ENCODE data around the gene TNFSF13.

Gene TNFSF13

GRCh38 chr17:7573324-7574080 lies 15.0 kb downstream of the TNFSF13 start:
- H3K4me3 ChIP-seq (ENCODE audit: low read depth, low read length), result peak overlapping the region; percentile 97

- H3K4me3 ChIP-seq (ENCODE audit: low read depth, low read length), result peak overlapping the region; percentile 97
These were observed 15.8 kb downstream of the TNFSF13 start for GRCh38 chr17:7574176-7574953.

DNA sequence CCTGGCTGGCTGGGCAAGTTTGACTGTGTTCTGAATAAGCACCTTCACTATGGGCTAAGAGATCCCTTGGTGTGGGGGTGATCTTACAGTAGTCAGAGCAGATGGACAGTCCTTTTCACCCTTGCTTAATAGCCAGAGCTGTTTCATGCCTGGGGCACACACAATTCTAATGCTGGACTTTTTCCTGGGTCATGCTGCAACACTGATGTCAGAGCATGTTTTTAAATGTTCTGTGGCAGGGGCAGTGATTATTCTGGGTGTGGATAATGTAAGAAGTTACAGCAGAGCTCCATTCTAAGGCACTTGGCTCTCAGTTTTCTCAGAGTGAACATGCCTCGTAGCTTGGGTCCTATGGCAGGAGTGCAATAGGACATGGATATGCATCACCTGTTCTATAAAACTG lies 16.9 kb downstream of the TNFSF13 start:
- peak overlapping the region; percentile 4 for H3K4me3 ChIP-seq (ENCODE audit: low read depth, low read length)

DNA sequence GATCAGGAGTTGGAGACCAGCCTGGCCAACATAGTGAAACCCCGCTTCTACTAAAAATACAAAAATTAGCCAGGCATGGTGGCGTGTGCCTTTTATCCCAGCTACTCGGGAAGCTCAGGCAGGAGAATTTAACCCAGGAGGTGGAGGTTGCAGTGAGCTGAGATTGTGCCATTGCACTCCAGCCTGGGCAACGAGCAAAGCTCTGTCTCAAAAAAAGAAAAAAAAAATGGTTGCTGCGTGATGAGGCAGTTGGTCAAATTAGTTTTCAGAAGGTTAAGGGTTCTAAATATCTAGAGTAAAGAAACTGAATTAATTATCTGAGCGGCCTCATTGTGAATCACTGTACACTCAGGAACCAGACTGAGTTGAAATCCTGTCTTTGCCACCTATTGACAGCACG lies 17.4 kb downstream of the TNFSF13 start:
- no peak overlapping the region for H3K4me3 ChIP-seq (ENCODE audit: low read depth, low read length)

DNA sequence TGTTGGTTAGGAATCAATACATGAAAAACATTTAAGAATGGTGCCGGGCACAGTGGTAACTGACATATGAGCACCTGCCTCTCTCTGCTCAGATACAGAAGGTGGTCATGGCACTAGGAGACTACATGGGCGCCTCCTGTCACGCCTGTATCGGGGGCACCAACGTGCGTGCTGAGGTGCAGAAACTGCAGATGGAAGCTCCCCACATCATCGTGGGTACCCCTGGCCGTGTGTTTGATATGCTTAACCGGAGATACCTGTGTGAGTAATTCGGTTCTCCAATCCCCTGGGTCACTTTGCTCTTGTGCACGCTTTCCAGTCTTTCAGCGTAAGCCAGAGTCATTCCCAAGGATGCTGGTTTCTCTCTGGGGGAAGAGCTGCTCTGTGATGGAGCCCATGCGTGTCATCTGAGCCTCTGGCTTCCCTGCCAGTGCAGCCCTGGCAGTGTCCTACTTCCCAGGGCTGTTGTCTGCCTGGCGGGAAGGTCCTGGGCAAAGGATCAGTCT lies 17.9 kb downstream of the TNFSF13 start:
- H3K4me3 ChIP-seq (ENCODE audit: low read depth, low read length), result no peak overlapping the region

DNA sequence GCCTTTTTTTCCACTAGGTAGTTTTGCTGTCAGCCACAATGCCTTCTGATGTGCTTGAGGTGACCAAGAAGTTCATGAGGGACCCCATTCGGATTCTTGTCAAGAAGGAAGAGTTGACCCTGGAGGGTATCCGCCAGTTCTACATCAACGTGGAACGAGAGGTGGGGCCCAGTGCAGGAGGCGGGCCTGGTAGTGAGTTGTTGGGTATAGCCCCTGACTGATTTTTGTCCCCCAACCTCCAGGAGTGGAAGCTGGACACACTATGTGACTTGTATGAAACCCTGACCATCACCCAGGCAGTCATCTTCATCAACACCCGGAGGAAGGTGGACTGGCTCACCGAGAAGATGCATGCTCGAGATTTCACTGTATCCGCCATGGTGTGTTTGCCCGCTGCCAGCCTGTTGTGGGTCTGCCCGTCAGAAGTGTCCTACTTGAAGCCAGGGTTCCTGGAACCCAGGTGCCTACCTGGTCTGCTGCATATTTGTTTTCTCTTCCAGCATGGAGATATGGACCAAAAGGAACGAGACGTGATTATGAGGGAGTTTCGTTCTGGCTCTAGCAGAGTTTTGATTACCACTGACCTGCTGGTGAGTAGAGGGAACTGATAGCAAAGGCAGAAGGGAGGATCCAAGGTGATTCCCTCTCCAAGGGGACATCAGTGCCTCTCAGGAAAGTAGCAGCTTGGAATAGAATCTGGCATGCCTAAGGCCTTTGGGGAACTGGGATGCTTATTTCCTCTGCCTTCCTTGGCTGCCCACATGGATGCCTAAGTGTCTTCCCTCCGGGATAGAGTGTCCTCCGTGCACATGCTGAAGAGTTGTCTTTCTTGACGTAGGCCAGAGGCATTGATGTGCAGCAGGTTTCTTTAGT lies 19.0 kb downstream of the TNFSF13 start:
- H3K4me3 ChIP-seq (ENCODE audit: low read depth, low read length), result no peak overlapping the region

DNA sequence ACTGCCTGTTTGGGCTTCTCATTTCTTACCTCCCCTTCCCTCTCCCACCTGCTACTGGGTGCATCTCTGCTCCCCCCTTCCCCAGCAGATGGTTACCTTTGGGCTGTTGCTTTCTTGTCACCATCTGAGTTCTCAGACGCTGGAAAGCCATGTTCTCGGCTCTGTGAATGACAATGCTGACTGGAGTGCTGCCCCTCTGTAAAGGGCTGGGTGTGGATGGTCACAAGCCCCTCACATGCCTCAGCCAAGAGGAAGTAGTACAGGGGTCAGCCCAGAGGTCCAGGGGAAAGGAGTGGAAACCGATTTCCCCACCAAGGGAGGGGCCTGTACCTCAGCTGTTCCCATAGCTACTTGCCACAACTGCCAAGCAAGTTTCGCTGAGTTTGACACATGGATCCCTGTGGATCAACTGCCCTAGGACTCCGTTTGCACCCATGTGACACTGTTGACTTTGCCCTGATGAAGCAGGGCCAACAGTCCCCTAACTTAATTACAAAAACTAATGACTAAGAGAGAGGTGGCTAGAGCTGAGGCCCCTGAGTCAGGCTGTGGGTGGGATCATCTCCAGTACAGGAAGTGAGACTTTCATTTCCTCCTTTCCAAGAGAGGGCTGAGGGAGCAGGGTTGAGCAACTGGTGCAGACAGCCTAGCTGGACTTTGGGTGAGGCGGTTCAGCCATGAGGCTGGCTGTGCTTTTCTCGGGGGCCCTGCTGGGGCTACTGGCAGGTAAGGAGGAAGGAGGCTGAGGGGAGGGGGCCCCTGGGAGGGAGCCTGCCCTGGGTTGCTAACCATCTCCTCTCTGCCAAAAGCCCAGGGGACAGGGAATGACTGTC lies 20.7 kb downstream of the TNFSF13 start, which contains the start of gene CD68:
CD68 (plus strand) TSS at position 638 of the 833 bp plus-strand sequence; CDS start at position 678, 40 bp downstream.
- no peak within 1 kb of the TSS for H3K4me3 ChIP-seq (ENCODE audit: low read depth, low read length)

GRCh38 chr17:7579834-7580603 lies 21.5 kb downstream of the TNFSF13 start:
- no peak overlapping the region for H3K4me3 ChIP-seq (ENCODE audit: low read depth, low read length)

GRCh38 chr17:7580604-7581575 lies 22.3 kb downstream of the TNFSF13 start:
- H3K4me3 ChIP-seq (ENCODE audit: low read depth, low read length), result no peak overlapping the region

- H3K4me3 ChIP-seq (ENCODE audit: low read depth, low read length), result no peak overlapping the region
These were observed 24.1 kb downstream of the TNFSF13 start for GRCh38 chr17:7582396-7583252.

GRCh38 chr17:7583253-7584109 lies 24.9 kb downstream of the TNFSF13 start, which contains the start of gene MPDU1:
Gene MPDU1, plus strand, starts transcription at chr17:7583852. Its CDS starts 11 bp downstream, at chr17:7583863.
- H3K4me3 ChIP-seq (ENCODE audit: low read depth, low read length), result peak within 1 kb of the TSS; percentile 94

DNA sequence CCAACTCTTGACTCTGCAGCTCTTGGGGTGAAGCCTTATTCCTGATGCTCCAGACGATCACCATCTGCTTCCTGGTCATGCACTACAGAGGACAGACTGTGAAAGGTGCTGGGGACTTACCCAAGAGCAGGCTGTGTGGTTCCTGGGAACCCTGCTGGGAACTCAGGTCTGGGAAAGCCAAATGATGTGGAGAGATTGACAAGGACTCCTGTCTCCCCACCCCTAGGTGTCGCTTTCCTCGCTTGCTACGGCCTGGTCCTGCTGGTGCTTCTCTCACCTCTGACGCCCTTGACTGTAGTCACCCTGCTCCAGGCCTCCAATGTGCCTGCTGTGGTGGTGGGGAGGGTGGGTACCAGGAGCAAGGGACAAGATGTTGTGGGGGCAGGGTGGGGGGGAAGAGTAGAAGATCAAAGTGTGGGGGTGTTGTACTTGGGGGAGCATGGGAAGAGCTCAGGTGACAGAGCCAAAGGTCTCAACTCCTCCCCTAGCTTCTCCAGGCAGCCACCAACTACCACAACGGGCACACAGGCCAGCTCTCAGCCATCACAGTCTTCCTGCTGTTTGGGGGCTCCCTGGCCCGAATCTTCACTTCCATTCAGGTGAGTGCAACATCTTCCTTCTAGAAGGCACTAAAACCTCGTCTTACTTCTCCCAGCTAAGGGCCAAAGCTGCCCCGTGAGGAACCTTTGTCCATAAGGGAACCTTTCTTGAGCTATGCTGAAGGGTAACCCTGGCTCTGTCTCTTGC lies 28.3 kb downstream of the TNFSF13 start:
- H3K4me3 ChIP-seq (ENCODE audit: low read depth, low read length), result no peak overlapping the region

- no peak overlapping the region for H3K4me3 ChIP-seq (ENCODE audit: low read depth, low read length)
These were observed 29.0 kb downstream of the TNFSF13 start for GRCh38 chr17:7587420-7588151.

DNA sequence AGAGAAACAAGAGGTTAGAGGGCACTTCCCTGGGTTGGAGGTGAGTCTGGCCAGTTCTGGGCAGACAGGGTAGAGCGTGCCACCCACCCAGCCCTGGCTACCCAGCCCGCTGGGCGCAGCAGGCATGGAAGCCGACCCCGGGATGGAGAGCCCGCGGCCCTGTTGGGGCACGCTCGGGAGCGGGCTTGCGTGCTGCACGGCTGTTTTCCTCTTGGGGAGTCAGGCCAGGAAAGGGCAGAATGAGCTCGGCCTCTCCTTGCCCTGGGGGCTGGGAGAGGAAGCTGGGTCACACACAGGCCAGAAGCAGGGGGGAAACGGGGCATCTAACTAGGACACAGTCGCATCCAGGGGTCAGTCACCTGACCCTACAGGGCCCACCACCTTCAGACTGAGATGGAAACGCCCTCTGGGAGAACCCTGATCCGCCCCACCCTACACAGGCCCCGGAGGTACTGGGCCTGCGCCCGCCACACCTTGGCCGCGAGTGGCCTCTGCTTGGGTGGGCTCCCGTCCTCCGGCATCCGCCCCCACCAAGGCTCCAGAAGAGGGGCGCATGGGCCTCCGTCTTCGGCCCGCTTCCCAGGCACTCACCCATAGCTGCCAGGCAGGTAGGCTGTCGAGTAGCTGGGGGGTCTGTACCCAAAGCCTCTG lies 30.1 kb downstream of the TNFSF13 start:
- H3K4me3 ChIP-seq (ENCODE audit: low read depth, low read length), result peak overlapping the region; percentile 81
